Measurements from ENCODE around the gene TBXAS1. TPM values are rescaled to one million over a fixed set of nuclear protein-coding genes. Genes with fewer than 3 reads are reported as not detected.

TBXAS1 gene
- total and polyA plus RNA-seq, 2 experiments from 2014 or later = 1.3 TPM; not detected in 1

- Mint-ChIP-seq H3K4me3 (no peak overlapping the region), H3K36me3 (ENCODE audit: low read depth) (no peaks in the 10 kb centered on the region), H3K9me3 (no peaks in the 10 kb centered on the region), H3K27me3 (ENCODE audit: insufficient read depth, low read depth, poor library complexity) (peaks cover 16% of the 10 kb centered on the region), H3K4me1 (peaks cover 4% of the 10 kb centered on the region; the same call in 2 of the 3 replicates), H3K27ac (no peak overlapping the region)
- no peaks in the 10 kb centered on the region for H3K36me3 ChIP-seq (ENCODE audit: insufficient read depth)
- no peaks in the 10 kb centered on the region for H4K20me1 ChIP-seq (replicated peaks; ENCODE audit: insufficient read depth)
- no peak overlapping the region for H3K4me3 ChIP-seq
- H3K27me3 ChIP-seq (ENCODE audit: insufficient read depth) = no peaks in the 10 kb centered on the region
- no peak overlapping the region for H3K27ac ChIP-seq (ENCODE audit: low read depth)
- H3K9me2 ChIP-seq (ENCODE audit: insufficient read depth) = no peaks in the 10 kb centered on the region
- ATAC-seq = no peak
- H2AFZ ChIP-seq = no peak overlapping the region
- no peaks in the 10 kb centered on the region for H3F3A ChIP-seq (replicated peaks; ENCODE audit: low read depth)
- DNase-seq (ENCODE audit: low spot score) = no peak
- no peaks in the 10 kb centered on the region for H3K79me2 ChIP-seq (replicated peaks; ENCODE audit: insufficient read depth)
- TF ChIP-seq STAT1 (IDR thresholded peaks at IDR 0.05; ENCODE audit: unreplicated experiment) = no peak
- H3K4me2 ChIP-seq = no peak overlapping the region
- no peaks in the 10 kb centered on the region for H3K4me1 ChIP-seq (ENCODE audit: insufficient read depth)
Measured at GRCh38 chr7:140017034-140017433, 188.0 kb downstream of the TBXAS1 start.

GRCh38 chr7:140017543-140017942 lies 188.5 kb downstream of the TBXAS1 start:
- Histone ChIP-seq H2AFZ (no peak overlapping the region), H3K4me2 (no peak overlapping the region), H3K79me2 (replicated peaks; ENCODE audit: insufficient read depth) (no peaks in the 10 kb centered on the region), H3K27ac (ENCODE audit: low read depth) (no peak overlapping the region), H3K4me3 (no peak overlapping the region), H3F3A (replicated peaks; ENCODE audit: low read depth) (no peaks in the 10 kb centered on the region), H3K9me2 (ENCODE audit: insufficient read depth) (no peaks in the 10 kb centered on the region), H3K36me3 (ENCODE audit: insufficient read depth) (no peaks in the 10 kb centered on the region), H4K20me1 (replicated peaks; ENCODE audit: insufficient read depth) (no peaks in the 10 kb centered on the region), H3K4me1 (ENCODE audit: insufficient read depth) (no peaks in the 10 kb centered on the region), H3K27me3 (ENCODE audit: insufficient read depth) (no peaks in the 10 kb centered on the region)
- no peak for TF ChIP-seq POLR2AphosphoS5 (IDR thresholded peaks at IDR 0.05; ENCODE audit: low read depth)
- no peak for TF ChIP-seq NANOG (IDR thresholded peaks at IDR 0.05; ENCODE audit: borderline replicate concordance)
- TF ChIP-seq STAT1 (IDR thresholded peaks at IDR 0.05; ENCODE audit: unreplicated experiment) = no peak
- TF ChIP-seq ZNF462 (CRISPR knock-in tag; IDR thresholded peaks at IDR 0.05) = no peak
- no peak for TF ChIP-seq EZH2 (IDR thresholded peaks at IDR 0.05; ENCODE audit: low read depth, unreplicated experiment)
- no peak for TF ChIP-seq JUNB (IDR thresholded peaks at IDR 0.05; ENCODE audit: unreplicated experiment)
- TF ChIP-seq ETS1 (IDR thresholded peaks at IDR 0.05) = no peak
- TF ChIP-seq CTCF (conservative IDR thresholded peaks at IDR 0.05; ENCODE audit: low read depth in 2 of 2) = no peak
- Mint-ChIP-seq H3K27me3 (ENCODE audit: insufficient read depth, low read depth, poor library complexity) (peaks cover 16% of the 10 kb centered on the region), H3K27ac (no peak overlapping the region), H3K4me3 (no peak overlapping the region), H3K36me3 (ENCODE audit: low read depth) (no peaks in the 10 kb centered on the region; the same call in 2 of the 3 replicates), H3K4me1 (0 out of 3 replicates have a peak, but pooled peaks cover 2% of the 10 kb centered on the region), H3K9me3 (no peaks in the 10 kb centered on the region)
- ATAC-seq = peak; percentile 52
- DNase-seq (ENCODE audit: low spot score) = no peak
